GM12875 (cell line): ENCODE measurements around the gene RAP1GAP2.

ENCODE experiments used
- H3K4me3 ChIP-seq: one replicate; pipeline ENCODE4 v1.5.1; 2011; ENCODE audit warnings: low read depth, low read length, control low read depth
- CTCF ChIP-seq: IDR thresholded peaks from 2 replicates; pipeline ENCODE4 v1.5.1; 2011; ENCODE audit warnings: low read depth, mild to moderate bottlenecking, control low read depth, inconsistent platforms, low read length, moderate library complexity, borderline replicate concordance; ENCODE audit not compliant: insufficient read depth

The RAP1GAP2 gene

GRCh38 chr17:2978116-2978515 lies 181.9 kb downstream of the RAP1GAP2 start:
- TF ChIP-seq CTCF: no peak
- H3K4me3 ChIP-seq: no peak overlapping the region

DNA sequence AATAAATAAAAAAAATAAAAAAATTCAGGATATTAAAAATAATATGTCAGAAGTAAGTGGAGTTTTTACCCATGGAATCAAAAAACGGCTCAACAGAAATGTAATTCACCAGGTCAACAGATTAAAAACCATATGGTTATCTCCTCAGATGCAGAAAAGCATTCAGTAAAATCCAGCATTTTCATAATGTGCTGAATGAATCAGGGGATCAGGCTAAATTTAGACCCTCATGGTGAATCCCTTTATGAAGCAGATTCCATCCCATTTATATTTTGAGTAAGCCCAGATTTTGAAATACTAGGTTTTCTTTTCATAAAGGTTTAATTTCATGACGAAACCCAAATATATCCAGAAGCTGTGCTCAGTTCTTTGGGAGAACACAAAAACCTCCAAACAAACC lies 182.8 kb downstream of the RAP1GAP2 start:
- no peak for TF ChIP-seq CTCF
- no peak overlapping the region for H3K4me3 ChIP-seq

- no peak overlapping the region for H3K4me3 ChIP-seq
- TF ChIP-seq CTCF: no peak
Observed at GRCh38 chr17:2980211-2980903, 184.1 kb downstream of the RAP1GAP2 start.

- TF ChIP-seq CTCF: no peak
- H3K4me3 ChIP-seq: no peak overlapping the region
Observed at GRCh38 chr17:2980904-2981246, 184.6 kb downstream of the RAP1GAP2 start.

GRCh38 chr17:2981325-2981724 lies 185.1 kb downstream of the RAP1GAP2 start:
- TF ChIP-seq CTCF: no peak
- H3K4me3 ChIP-seq: no peak overlapping the region

DNA sequence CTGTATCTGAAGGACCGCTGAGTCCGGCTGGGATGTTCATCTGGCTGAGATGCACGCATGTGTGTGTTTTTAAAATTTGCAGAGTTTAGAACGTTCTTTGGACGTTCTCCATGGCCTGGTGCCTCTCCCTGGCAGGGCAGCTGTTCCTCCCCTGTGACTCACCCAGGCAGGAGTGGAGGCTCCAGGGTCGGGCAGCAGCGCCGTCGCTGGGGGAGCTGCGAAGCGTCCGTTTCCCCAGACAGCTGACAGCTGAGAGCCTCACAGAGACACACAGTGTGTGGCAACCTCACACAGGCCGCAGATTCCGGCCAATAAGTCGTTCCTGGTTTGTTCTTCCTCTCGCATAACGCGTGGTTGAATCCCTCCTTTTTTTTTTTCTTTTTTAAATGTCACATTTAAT lies 186.6 kb downstream of the RAP1GAP2 start:
- no peak for TF ChIP-seq CTCF
- H3K4me3 ChIP-seq: no peak overlapping the region

- TF ChIP-seq CTCF: no peak
- no peak overlapping the region for H3K4me3 ChIP-seq
Observed at GRCh38 chr17:2983255-2983654, 187.0 kb downstream of the RAP1GAP2 start.
